Sigmoid colon (tissue), 7 donors: ENCODE data around the gene AHNAK2. TPM values are rescaled to one million over a fixed set of nuclear protein-coding genes. Genes with fewer than 3 reads are reported as not detected.

Experiments
- DNase-seq: peaks from one replicate; pipeline ENCODE4 v3.0.0-alpha.2; 2019
- H3K27ac ChIP-seq, 4 donors: fragments of 200-600 bp; sonication (generic); one replicate each; pipeline ENCODE4 v1.5.1; 2016 to 2019; ENCODE audit warnings: mild to moderate bottlenecking in 1 of 4
- H3K27me3 ChIP-seq, 3 donors: fragments of 200-600 bp; sonication (generic); one replicate each; pipeline ENCODE4 v1.5.1; 2019; ENCODE audit warnings: mild to moderate bottlenecking in 1 of 3
- H3K36me3 ChIP-seq, 4 donors: fragments of 200-600 bp; sonication (generic); one replicate each; pipeline ENCODE4 v1.5.1; 2016 to 2019
- H3K4me1 ChIP-seq, 4 donors: fragments of 200-600 bp; sonication (generic); one replicate each; pipeline ENCODE4 v1.5.1; 2017 to 2019
- H3K4me3 ChIP-seq, 4 donors: fragments of 200-600 bp; sonication (generic); one replicate each; pipeline ENCODE4 v1.5.1; 2017 to 2019; ENCODE audit warnings: mild to moderate bottlenecking in 2 of 4, moderate library complexity in 1 of 4
- H3K9me3 ChIP-seq, 4 donors: fragments of 200-600 bp in 3 of 4; sonication (generic) in 3 of 4; one replicate each; pipeline versions ENCODE4 v1.5.1 to v1.6.1; 2013 to 2019
- EP300 ChIP-seq, 4 donors: sonication (generic); formaldehyde crosslinking; IDR thresholded peaks; one replicate each; pipeline ENCODE4 v1.6.1; 2017; ENCODE audit warnings: antibody characterized with exemption in 4 of 4
- POLR2A ChIP-seq, 2 donors: fragments of 450-650 bp; IDR thresholded peaks; one replicate each; pipeline ENCODE4 v1.6.1; 2016; ENCODE audit warnings: antibody characterized with exemption in 2 of 2, mild to moderate bottlenecking in 2 of 2, moderate library complexity in 2 of 2
- POLR2AphosphoS5 ChIP-seq, 4 donors: sonication (generic); formaldehyde crosslinking; IDR thresholded peaks; one replicate each; pipeline ENCODE4 v1.6.1; 2017; ENCODE audit warnings: antibody characterized with exemption in 4 of 4
- WGBS, 2 donors: extraction: QIAGEN DNeasy Blood & Tissue Kit; methylation state at CpG; one replicate each; pipeline ENCODE4 v1.1.7; 2013; 5-methylcytosine and 5-hydroxymethylcytosine counted together
- intact Hi-C: fragments of 100-400 bp; cut with DNase I; formaldehyde crosslinking; loops from one replicate; pipeline ENCODE4 v1.15.1; 2023
- polyA plus RNA-seq, 3 donors: library from polyadenylated mRNA; stranded (reverse); fragments of 200-250 nt; gene quantifications; one replicate each; pipeline ENCODE4 v1.2.3, GENCODE V29; 2013
- total RNA-seq, 4 donors: library from RNA; depleted of rRNA; stranded (reverse); fragments of >200 nt; gene quantifications; one replicate each; pipeline ENCODE4 v1.1.0, GENCODE V29; 2016
- TF ChIP-seq, protein P1 (sequence below), 4 experiments: fragments of 450-650 bp in 3 of 4; fragments of 200-600 bp in 1 of 4; IDR thresholded peaks; one replicate each; pipeline ENCODE4 v1.5.1; 2016 to 2019; ENCODE audit warnings: antibody characterized with exemption in 4 of 4, mild to moderate bottlenecking in 3 of 4, moderate library complexity in 2 of 4
- donor health status: healthy with polysubstance abuse.
- donor health status: Bipolar disorder and iron deficiency.
- donor health status: healthy.

Gene AHNAK2
- total and polyA plus RNA-seq, 7 donors = 0.23 to 218 (median 81.9) TPM

DNA sequence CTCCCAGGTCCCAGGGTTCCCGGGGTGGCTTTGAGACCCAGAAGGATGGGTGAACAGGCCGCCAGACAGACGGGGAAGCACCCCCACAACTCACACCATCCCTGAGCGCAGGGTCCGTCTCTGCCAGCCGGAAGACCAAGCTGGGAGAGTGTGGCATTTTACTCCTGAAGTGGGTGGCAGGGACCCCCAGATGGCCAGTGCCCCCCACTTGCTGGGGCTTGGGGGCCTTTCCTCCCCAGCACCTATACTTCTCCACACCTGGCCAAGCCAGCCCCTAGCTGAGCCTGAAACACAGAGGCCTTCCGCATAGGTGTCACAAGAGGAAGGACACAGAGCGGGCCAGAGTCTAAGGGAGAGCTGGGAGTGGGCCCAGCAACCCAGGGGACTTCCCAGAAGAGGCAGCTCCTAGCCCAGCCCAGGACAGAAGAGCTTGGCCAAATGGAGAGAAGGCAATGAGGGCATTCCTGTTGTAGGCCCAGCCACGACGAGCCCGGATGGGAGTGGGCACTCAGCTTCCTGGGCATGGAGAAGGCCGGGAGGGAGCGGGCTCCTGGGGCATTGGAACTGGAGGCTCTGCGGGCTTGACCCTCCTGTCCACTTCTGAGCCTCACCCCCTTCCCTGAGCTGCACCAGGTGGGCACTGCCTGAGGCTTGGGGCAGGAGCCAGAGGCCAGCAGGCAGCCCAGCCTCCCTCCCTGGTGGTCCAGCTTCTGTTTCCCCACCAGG lies 3.3 kb downstream of the AHNAK2 start:
- peaks cover 0 to 98% (median 92%) of the 10 kb centered on the region in 4 donors for H3K4me1 ChIP-seq
- peak; percentile 62 for DNase-seq

DNA sequence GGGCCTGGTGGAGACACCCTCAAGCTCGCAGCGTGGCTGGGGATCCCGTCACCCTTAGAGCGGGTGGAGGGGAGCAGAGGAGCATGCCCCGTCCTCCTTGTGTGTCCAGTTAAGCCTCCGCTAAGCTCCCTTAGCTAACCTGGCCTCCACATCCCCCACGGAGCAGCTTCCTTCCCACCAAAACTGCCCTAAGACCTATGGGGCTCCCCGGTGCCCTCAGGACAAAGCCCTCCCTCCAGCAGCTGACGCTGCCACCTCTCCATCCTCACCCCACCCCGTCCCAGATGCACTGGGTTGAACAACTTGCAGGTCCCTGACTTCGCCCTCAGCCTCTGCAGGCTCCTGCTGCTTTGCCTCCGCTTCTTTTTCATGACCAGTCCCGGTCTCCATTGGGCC lies 4.0 kb downstream of the AHNAK2 start:
- peak overlapping the region in 2 of 4 donors; percentile 5 to 29 for H3K4me3 ChIP-seq
- H3K9me3 ChIP-seq = no peaks in the 10 kb centered on the region
- DNase-seq = no peak
- H3K36me3 ChIP-seq = no peaks in the 10 kb centered on the region
- H3K27me3 ChIP-seq = no peaks in the 10 kb centered on the region
- WGBS, 2 donors = 74 to 78% methylated on average over 13 of the region's 13 CpGs
- peaks cover 0 to 98% (median 95%) of the 10 kb centered on the region in 4 donors for H3K4me1 ChIP-seq
- intact Hi-C loops = loop anchor here (2.0 kb wide), 1 partner anchor 77 kb away; no protein-coding TSS in a partner anchor
- peak overlapping the region; percentile 90 to 97 (median 96) for H3K27ac ChIP-seq
- TF ChIP-seq POLR2A (IDR thresholded peaks at IDR 0.05) (no peak), POLR2AphosphoS5 (IDR thresholded peaks at IDR 0.05) (no peak)
- TF ChIP-seq, protein P1, sequence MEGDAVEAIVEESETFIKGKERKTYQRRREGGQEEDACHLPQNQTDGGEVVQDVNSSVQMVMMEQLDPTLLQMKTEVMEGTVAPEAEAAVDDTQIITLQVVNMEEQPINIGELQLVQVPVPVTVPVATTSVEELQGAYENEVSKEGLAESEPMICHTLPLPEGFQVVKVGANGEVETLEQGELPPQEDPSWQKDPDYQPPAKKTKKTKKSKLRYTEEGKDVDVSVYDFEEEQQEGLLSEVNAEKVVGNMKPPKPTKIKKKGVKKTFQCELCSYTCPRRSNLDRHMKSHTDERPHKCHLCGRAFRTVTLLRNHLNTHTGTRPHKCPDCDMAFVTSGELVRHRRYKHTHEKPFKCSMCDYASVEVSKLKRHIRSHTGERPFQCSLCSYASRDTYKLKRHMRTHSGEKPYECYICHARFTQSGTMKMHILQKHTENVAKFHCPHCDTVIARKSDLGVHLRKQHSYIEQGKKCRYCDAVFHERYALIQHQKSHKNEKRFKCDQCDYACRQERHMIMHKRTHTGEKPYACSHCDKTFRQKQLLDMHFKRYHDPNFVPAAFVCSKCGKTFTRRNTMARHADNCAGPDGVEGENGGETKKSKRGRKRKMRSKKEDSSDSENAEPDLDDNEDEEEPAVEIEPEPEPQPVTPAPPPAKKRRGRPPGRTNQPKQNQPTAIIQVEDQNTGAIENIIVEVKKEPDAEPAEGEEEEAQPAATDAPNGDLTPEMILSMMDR (IDR thresholded peaks at IDR 0.05) = no peak

More for the DNA sequence above, 3.3 kb downstream of the AHNAK2 start:
- Histone ChIP-seq H3K36me3 (no peaks in the 10 kb centered on the region), H3K27me3 (no peaks in the 10 kb centered on the region), H3K27ac (peak overlapping the region; percentile 90 to 97 (median 96)), H3K4me3 (no peak overlapping the region), H3K9me3 (no peaks in the 10 kb centered on the region)
- intact Hi-C loops = loop anchor here (2.0 to 5.0 kb wide), 2 partner anchors 78 to 117 kb away; no protein-coding TSS in a partner anchor
- WGBS, 2 donors = 90 to 93% methylated on average over 14 of the region's 14 CpGs
- no peak for TF ChIP-seq POLR2AphosphoS5 (IDR thresholded peaks at IDR 0.05)
- TF ChIP-seq, protein P1 (IDR thresholded peaks at IDR 0.05) = no peak
- no peak for TF ChIP-seq POLR2A (IDR thresholded peaks at IDR 0.05)
- no peak for TF ChIP-seq EP300 (IDR thresholded peaks at IDR 0.05)

DNA sequence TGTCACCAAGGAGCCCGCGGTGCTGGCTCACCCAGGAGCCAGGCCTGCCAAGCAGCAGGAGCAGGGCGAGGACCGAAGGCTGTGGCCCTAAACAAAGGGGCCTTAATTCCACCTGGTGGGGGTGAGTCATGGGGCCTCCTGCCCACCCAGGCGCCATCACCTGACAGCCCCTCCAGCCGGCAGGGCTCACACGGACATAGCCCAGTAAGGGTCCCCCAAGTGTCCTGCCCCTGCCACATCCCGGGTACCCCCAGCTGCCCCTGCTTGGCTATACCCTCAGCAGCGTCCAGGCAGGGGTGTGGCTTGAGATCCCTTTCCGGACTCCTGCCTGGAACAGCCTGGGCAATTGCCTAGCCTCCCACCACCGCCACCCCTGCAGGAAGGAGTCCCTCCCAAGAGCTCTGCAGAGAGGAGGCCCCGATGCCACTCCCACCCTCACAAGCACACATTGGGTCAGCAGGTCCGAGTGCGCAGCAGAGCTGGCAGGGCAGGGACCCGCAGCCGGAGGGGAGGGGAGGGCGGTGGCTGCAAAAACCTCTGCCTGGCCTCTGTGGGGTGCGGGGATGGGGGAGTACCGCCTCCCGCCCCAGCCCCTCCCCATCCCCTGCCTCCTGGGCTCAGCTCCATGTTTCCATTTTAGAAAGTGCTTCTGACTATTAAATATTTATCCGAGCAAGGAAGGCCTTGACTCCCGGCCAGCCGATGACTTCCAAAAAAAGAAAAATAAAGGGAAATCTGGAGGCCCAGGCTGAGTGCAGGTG lies 4.6 kb downstream of the AHNAK2 start:
- DNase-seq = peak; percentile 93
- intact Hi-C loops = loop anchor here (2.0 kb wide), 1 partner anchor 77 kb away; no protein-coding TSS in a partner anchor
- TF ChIP-seq EP300 (IDR thresholded peaks at IDR 0.05) = peak in 1 of 4 donors; percentile 33
- no peak for TF ChIP-seq POLR2A (IDR thresholded peaks at IDR 0.05)
- peak; percentile 3 to 57 (median 38) for TF ChIP-seq POLR2AphosphoS5 (IDR thresholded peaks at IDR 0.05)
- TF ChIP-seq, protein P1 (IDR thresholded peaks at IDR 0.05) = no peak
- 31 to 62% methylated on average over 23 of the region's 23 CpGs for whole genome bisulfite sequencing, 2 donors
- Histone ChIP-seq H3K9me3 (no peaks in the 10 kb centered on the region), H3K4me3 (peak overlapping the region in 2 of 4 donors; percentile 5 to 29), H3K36me3 (no peaks in the 10 kb centered on the region), H3K4me1 (peaks cover 0 to 98% (median 95%) of the 10 kb centered on the region in 4 donors), H3K27ac (peak overlapping the region; percentile 90 to 97 (median 96)), H3K27me3 (no peaks in the 10 kb centered on the region)

DNA sequence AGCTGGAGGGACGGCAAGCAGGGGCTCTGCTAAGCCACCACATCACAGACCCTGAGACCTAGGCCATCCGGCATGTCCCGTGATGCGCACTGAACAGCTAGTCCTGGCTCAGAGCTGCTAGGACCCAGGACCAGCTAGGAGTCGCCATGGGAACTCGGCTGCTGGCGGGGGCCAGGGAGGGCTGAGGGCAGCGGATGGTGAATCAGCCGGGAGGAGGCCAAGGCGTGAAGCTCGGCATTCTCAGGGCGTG lies 5.1 kb downstream of the AHNAK2 start:
- no peak overlapping the region for H3K4me3 ChIP-seq
- peak; percentile 97 for DNase-seq
- intact Hi-C loops = no loop called here
- H3K36me3 ChIP-seq = no peaks in the 10 kb centered on the region
- peaks cover 0 to 100% (median 97%) of the 10 kb centered on the region in 4 donors for H3K4me1 ChIP-seq
- no peaks in the 10 kb centered on the region for H3K27me3 ChIP-seq
- H3K9me3 ChIP-seq = no peaks in the 10 kb centered on the region
- TF ChIP-seq, protein P1 (IDR thresholded peaks at IDR 0.05) = no peak
- TF ChIP-seq EP300 (IDR thresholded peaks at IDR 0.05) = no peak
- TF ChIP-seq POLR2AphosphoS5 (IDR thresholded peaks at IDR 0.05) = peak in 3 of 4 donors; percentile 24 to 80 (median 68)
- peak overlapping the region; percentile 90 to 97 (median 96) for H3K27ac ChIP-seq
- 28 to 59% methylated on average over 12 of the region's 12 CpGs for WGBS, 2 donors
